AG10803 (cell line): ENCODE results near the gene PPP1R16B.

Source experiments
- DNase-seq: peaks from one replicate; pipeline ENCODE4 v3.0.0; 2010; ENCODE audit warnings: low read depth
- H3K4me3 ChIP-seq: 2 replicates; pipeline ENCODE4 v1.5.1; 2011; ENCODE audit warnings: mild to moderate bottlenecking, low read length, control low read depth
- CTCF ChIP-seq: conservative IDR thresholded peaks from 2 replicates; pipeline ENCODE4 v1.5.1; 2011; ENCODE audit warnings: mild to moderate bottlenecking, low read length, control low read depth, inconsistent platforms

PPP1R16B gene

GRCh38 chr20:38805958-38806854 is 709 bp downstream of the PPP1R16B start:
- DNase-seq, result no peak
- peak overlapping the region; percentile 34; the same call in 1 of the 2 replicates for H3K4me3 ChIP-seq
- no peak for TF ChIP-seq CTCF

- no peak overlapping the region for H3K4me3 ChIP-seq
- DNase-seq, result no peak
- TF ChIP-seq CTCF, result no peak
Measured at GRCh38 chr20:38806855-38807655, 1.6 kb downstream of the PPP1R16B start.

GRCh38 chr20:38809942-38810341 is 4.4 kb downstream of the PPP1R16B start:
- no peak for DNase-seq
- no peak overlapping the region for H3K4me3 ChIP-seq
- TF ChIP-seq CTCF, result no peak

GRCh38 chr20:38810926-38811630 is 5.6 kb downstream of the PPP1R16B start:
- no peak overlapping the region for H3K4me3 ChIP-seq
- DNase-seq, result no peak
- TF ChIP-seq CTCF, result no peak

- no peak for DNase-seq
- no peak overlapping the region for H3K4me3 ChIP-seq
- TF ChIP-seq CTCF, result no peak
Measured at GRCh38 chr20:38811769-38812168, 6.3 kb downstream of the PPP1R16B start.

- TF ChIP-seq CTCF, result no peak
- H3K4me3 ChIP-seq, result no peak overlapping the region
- DNase-seq, result no peak
Measured at GRCh38 chr20:38812182-38812581, 6.7 kb downstream of the PPP1R16B start.
